Inferior parietal cortex (tissue), 1 donor: Measurements from ENCODE around the gene EIF4EBP2.

ENCODE experiments used
- DNase-seq: peaks from one replicate; pipeline ENCODE4 v3.0.0-alpha.2; 2016; ENCODE audit errors: extremely low spot score

The EIF4EBP2 gene

GRCh38 chr10:70432101-70432500, 28.2 kb downstream of the EIF4EBP2 start:
- peak; percentile 78 for DNase-seq

GRCh38 chr10:70432561-70433263, 28.8 kb downstream of the EIF4EBP2 start:
- DNase-seq, result no peak

- DNase-seq, result no peak
Measured at GRCh38 chr10:70433581-70434280, 29.8 kb downstream of the EIF4EBP2 start.

- no peak for DNase-seq
Measured at GRCh38 chr10:70435241-70436085, 31.5 kb downstream of the EIF4EBP2 start.

GRCh38 chr10:70437721-70438120, 33.8 kb downstream of the EIF4EBP2 start:
- no peak for DNase-seq

- DNase-seq, result no peak
Measured at GRCh38 chr10:70440296-70441160, 36.6 kb downstream of the EIF4EBP2 start.

- DNase-seq, result no peak
Measured at GRCh38 chr10:70441161-70441894, 37.4 kb downstream of the EIF4EBP2 start, which contains the start of gene NODAL. NODAL (minus strand) TSS chr10:70441681; CDS start chr10:70441667, 14 bp downstream.

GRCh38 chr10:70441895-70442309, 38.0 kb downstream of the EIF4EBP2 start:
- DNase-seq, result no peak

GRCh38 chr10:70442332-70442988, 38.5 kb downstream of the EIF4EBP2 start:
- DNase-seq, result no peak

- no peak for DNase-seq
Measured at GRCh38 chr10:70444744-70445143, 40.8 kb downstream of the EIF4EBP2 start.

GRCh38 chr10:70445718-70446657, 42.0 kb downstream of the EIF4EBP2 start:
- no peak for DNase-seq

- DNase-seq, result no peak
Measured at GRCh38 chr10:70448236-70448635, 44.3 kb downstream of the EIF4EBP2 start.

GRCh38 chr10:70455213-70455630, 51.3 kb downstream of the EIF4EBP2 start:
- no peak for DNase-seq

GRCh38 chr10:70456164-70456563, 52.2 kb downstream of the EIF4EBP2 start:
- no peak for DNase-seq

- no peak for DNase-seq
Measured at GRCh38 chr10:70457759-70458305, 53.9 kb downstream of the EIF4EBP2 start.

- DNase-seq, result no peak
Measured at GRCh38 chr10:70458329-70459060, 54.5 kb downstream of the EIF4EBP2 start.

GRCh38 chr10:70459061-70459773, 55.3 kb downstream of the EIF4EBP2 start:
- DNase-seq, result no peak
